A673 (cell line): ENCODE data around the gene RABGEF1.

Experiments used
- CTCF ChIP-seq: fragments of 300-800, 200-600 bp; sonication (generic); conservative IDR thresholded peaks from 2 replicates; pipeline ENCODE4 v1.5.1; 2017; ENCODE audit warnings: low read depth, mild to moderate bottlenecking, antibody characterized with exemption, low read length, moderate library complexity, mixed read lengths
- EZH2 ChIP-seq: fragments of 200-600 bp; sonication (generic); IDR thresholded peaks from 2 replicates; pipeline ENCODE4 v1.6.1; 2017; ENCODE audit warnings: borderline replicate concordance, low read depth, mild to moderate bottlenecking, mixed read lengths, antibody characterized with exemption, low read length; ENCODE audit not compliant: poor library complexity, severe bottlenecking

GRCh38 chr7:66707825-66708224 lies 32.7 kb upstream of the RABGEF1 start:
- TF ChIP-seq CTCF (no peak), EZH2 (no peak)
